HEK293 (cell line): ENCODE measurements around the gene NUDT22.

Experiments used
- BCL11A ChIP-seq: fragments of 450-650 bp; formaldehyde crosslinking; IDR thresholded peaks from 2 replicates; pipeline ENCODE4 v1.5.1; 2016; ENCODE audit warnings: low read depth, missing biosample characterization, missing genetic modification characterization
- HOXA7 ChIP-seq: sonication (generic); formaldehyde crosslinking; IDR thresholded peaks from 2 replicates; pipeline ENCODE4 v1.8.1; 2022; ENCODE audit warnings: missing genetic modification reagents, borderline replicate concordance
- SP2 ChIP-seq: fragments of 450-650 bp; formaldehyde crosslinking; IDR thresholded peaks from 2 replicates; pipeline ENCODE4 v1.5.1; 2016; ENCODE audit warnings: missing biosample characterization, missing genetic modification characterization
- WT1 ChIP-seq: fragments of 450-650 bp; formaldehyde crosslinking; IDR thresholded peaks from 2 replicates; pipeline ENCODE4 v1.5.1; 2016; ENCODE audit warnings: missing biosample characterization, missing genetic modification characterization
- ZEB2 ChIP-seq: fragments of 450-650 bp; formaldehyde crosslinking; IDR thresholded peaks from 2 replicates; pipeline ENCODE4 v1.5.1; 2016; ENCODE audit warnings: missing biosample characterization, missing genetic modification characterization
- ZFP3 ChIP-seq: fragments of 450-650 bp; formaldehyde crosslinking; IDR thresholded peaks from 2 replicates; pipeline ENCODE4 v1.5.1; 2016; ENCODE audit warnings: low read depth, missing biosample characterization, missing genetic modification characterization
- ZFP69B ChIP-seq: fragments of 450-650 bp; formaldehyde crosslinking; IDR thresholded peaks from 2 replicates; pipeline ENCODE4 v1.5.1; 2016; ENCODE audit warnings: missing biosample characterization, missing genetic modification characterization
- ZNF112 ChIP-seq: fragments of 450-650 bp; formaldehyde crosslinking; IDR thresholded peaks from 2 replicates; pipeline ENCODE4 v1.5.0; 2017; ENCODE audit warnings: missing biosample characterization, missing genetic modification characterization
- ZNF202 ChIP-seq: fragments of 450-650 bp; formaldehyde crosslinking; IDR thresholded peaks from 2 replicates; pipeline ENCODE4 v1.5.1; 2016; ENCODE audit warnings: missing biosample characterization, missing genetic modification characterization, borderline replicate concordance
- ZNF211 ChIP-seq: fragments of 450-650 bp; formaldehyde crosslinking; IDR thresholded peaks from 2 replicates; pipeline ENCODE4 v1.5.1; 2016; ENCODE audit warnings: low read depth, missing biosample characterization, missing genetic modification characterization
- ZNF239 ChIP-seq: fragments of 450-650 bp; formaldehyde crosslinking; IDR thresholded peaks from 2 replicates; pipeline ENCODE4 v1.5.1; 2016; ENCODE audit warnings: missing biosample characterization, missing genetic modification characterization
- ZNF354C ChIP-seq: fragments of 450-650 bp; formaldehyde crosslinking; IDR thresholded peaks from 2 replicates; pipeline ENCODE4 v1.5.1; 2016; ENCODE audit warnings: missing biosample characterization, missing genetic modification characterization, low read depth, borderline replicate concordance
- ZNF426 ChIP-seq: fragments of 450-650 bp; formaldehyde crosslinking; IDR thresholded peaks from 2 replicates; pipeline ENCODE4 v1.5.1; 2017; ENCODE audit warnings: missing biosample characterization, missing genetic modification characterization, mild to moderate bottlenecking, inconsistent platforms, moderate library complexity
- ZNF518A ChIP-seq: fragments of 450-650 bp; formaldehyde crosslinking; conservative IDR thresholded peaks from 2 replicates; pipeline ENCODE4 v1.5.1; 2016; ENCODE audit warnings: low read depth, missing biosample characterization, missing genetic modification characterization
- ZNF560 ChIP-seq: fragments of 450-650 bp; formaldehyde crosslinking; IDR thresholded peaks from 2 replicates; pipeline ENCODE4 v1.5.1; 2017; ENCODE audit warnings: missing biosample characterization, missing genetic modification characterization, borderline replicate concordance
- ZNF600 ChIP-seq: fragments of 450-650 bp; formaldehyde crosslinking; IDR thresholded peaks from 2 replicates; pipeline ENCODE4 v1.5.1; 2016; ENCODE audit warnings: missing biosample characterization, missing genetic modification characterization
- ZNF654 ChIP-seq: fragments of 450-650 bp; formaldehyde crosslinking; IDR thresholded peaks from 2 replicates; pipeline ENCODE4 v1.5.1; 2016; ENCODE audit warnings: low read depth, missing biosample characterization, missing genetic modification characterization
- ZNF660 ChIP-seq: fragments of 450-650 bp; IDR thresholded peaks from 2 replicates; pipeline ENCODE4 v1.5.1; 2018; ENCODE audit warnings: missing biosample characterization, mild to moderate bottlenecking, missing genetic modification characterization
- ZNF670 ChIP-seq: fragments of 450-650 bp; formaldehyde crosslinking; IDR thresholded peaks from 2 replicates; pipeline ENCODE4 v1.5.1; 2016; ENCODE audit warnings: missing biosample characterization, missing genetic modification characterization, low read depth
- ZNF692 ChIP-seq: fragments of 450-650 bp; formaldehyde crosslinking; IDR thresholded peaks from 2 replicates; pipeline ENCODE4 v1.5.1; 2016; ENCODE audit warnings: missing biosample characterization, missing genetic modification characterization
- ZNF701 ChIP-seq: fragments of 450-650 bp; formaldehyde crosslinking; IDR thresholded peaks from 2 replicates; pipeline ENCODE4 v1.5.1; 2016; ENCODE audit warnings: missing biosample characterization, missing genetic modification characterization
- ZNF76 ChIP-seq: fragments of 450-650 bp; formaldehyde crosslinking; IDR thresholded peaks from 2 replicates; pipeline ENCODE4; 2016; ENCODE audit warnings: low read depth, missing biosample characterization, missing genetic modification characterization, borderline replicate concordance
- ZNF843 ChIP-seq: fragments of 450-650 bp; formaldehyde crosslinking; IDR thresholded peaks from 2 replicates; pipeline ENCODE4 v1.5.1; 2016; ENCODE audit warnings: missing biosample characterization, missing genetic modification characterization
- TF ChIP-seq, protein P1 (sequence below): fragments of 450-650 bp; formaldehyde crosslinking; IDR thresholded peaks from 2 replicates; pipeline ENCODE4 v1.5.1; 2016; ENCODE audit warnings: missing biosample characterization, missing genetic modification characterization
- TF ChIP-seq, protein P2 (sequence below): fragments of 450-650 bp; formaldehyde crosslinking; IDR thresholded peaks from 2 replicates; pipeline ENCODE4 v1.5.1; 2016; ENCODE audit warnings: missing biosample characterization, missing genetic modification characterization, low read depth
- TF ChIP-seq, protein P3 (sequence below): fragments of 450-650 bp; formaldehyde crosslinking; optimal IDR thresholded peaks from 2 replicates; pipeline ENCODE3; 2016; ENCODE audit warnings: missing biosample characterization, mild to moderate bottlenecking, missing genetic modification characterization

Gene NUDT22

GRCh38 chr11:64185175-64185692 is 40.8 kb upstream of the NUDT22 start (continued):
- TF ChIP-seq ZNF701 (no peak), ZNF692 (peak; percentile 85), ZNF112 (tag by site-specific recombination) (no peak), BCL11A (tag by site-specific recombination) (peak; percentile 78; the same call in 1 of the 2 replicates), SP2 (no peak), ZNF670 (tag by site-specific recombination) (no peak), WT1 (peak; percentile 63), ZNF660 (tag by site-specific recombination) (peak; percentile 91), ZNF654 (tag by site-specific recombination) (no peak), ZNF518A (tag by site-specific recombination) (no peak), ZNF426 (tag by site-specific recombination) (no peak), ZNF76 (tag by site-specific recombination) (peak; percentile 74), ZNF202 (tag by site-specific recombination) (no peak), HOXA7 (CRISPR knock-in tag) (no peak), ZNF560 (tag by site-specific recombination) (no peak), ZNF354C (tag by site-specific recombination) (no peak), ZNF600 (tag by site-specific recombination) (peak; percentile 95), ZFP69B (tag by site-specific recombination) (peak; percentile 68; the same call in 1 of the 2 replicates), ZFP3 (tag by site-specific recombination) (no peak), ZNF211 (no peak), ZNF843 (tag by site-specific recombination) (peak; percentile 29; the same call in 1 of the 2 replicates), ZNF239 (tag by site-specific recombination) (0 out of 2 replicates have a peak, but pooled peaks have one; percentile 65), ZEB2 (tag by site-specific recombination) (peak; percentile 65)
- TF ChIP-seq, protein P1, sequence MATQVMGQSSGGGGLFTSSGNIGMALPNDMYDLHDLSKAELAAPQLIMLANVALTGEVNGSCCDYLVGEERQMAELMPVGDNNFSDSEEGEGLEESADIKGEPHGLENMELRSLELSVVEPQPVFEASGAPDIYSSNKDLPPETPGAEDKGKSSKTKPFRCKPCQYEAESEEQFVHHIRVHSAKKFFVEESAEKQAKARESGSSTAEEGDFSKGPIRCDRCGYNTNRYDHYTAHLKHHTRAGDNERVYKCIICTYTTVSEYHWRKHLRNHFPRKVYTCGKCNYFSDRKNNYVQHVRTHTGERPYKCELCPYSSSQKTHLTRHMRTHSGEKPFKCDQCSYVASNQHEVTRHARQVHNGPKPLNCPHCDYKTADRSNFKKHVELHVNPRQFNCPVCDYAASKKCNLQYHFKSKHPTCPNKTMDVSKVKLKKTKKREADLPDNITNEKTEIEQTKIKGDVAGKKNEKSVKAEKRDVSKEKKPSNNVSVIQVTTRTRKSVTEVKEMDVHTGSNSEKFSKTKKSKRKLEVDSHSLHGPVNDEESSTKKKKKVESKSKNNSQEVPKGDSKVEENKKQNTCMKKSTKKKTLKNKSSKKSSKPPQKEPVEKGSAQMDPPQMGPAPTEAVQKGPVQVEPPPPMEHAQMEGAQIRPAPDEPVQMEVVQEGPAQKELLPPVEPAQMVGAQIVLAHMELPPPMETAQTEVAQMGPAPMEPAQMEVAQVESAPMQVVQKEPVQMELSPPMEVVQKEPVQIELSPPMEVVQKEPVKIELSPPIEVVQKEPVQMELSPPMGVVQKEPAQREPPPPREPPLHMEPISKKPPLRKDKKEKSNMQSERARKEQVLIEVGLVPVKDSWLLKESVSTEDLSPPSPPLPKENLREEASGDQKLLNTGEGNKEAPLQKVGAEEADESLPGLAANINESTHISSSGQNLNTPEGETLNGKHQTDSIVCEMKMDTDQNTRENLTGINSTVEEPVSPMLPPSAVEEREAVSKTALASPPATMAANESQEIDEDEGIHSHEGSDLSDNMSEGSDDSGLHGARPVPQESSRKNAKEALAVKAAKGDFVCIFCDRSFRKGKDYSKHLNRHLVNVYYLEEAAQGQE: peak; percentile 50; the same call in 1 of the 2 replicates
- TF ChIP-seq, protein P2, sequence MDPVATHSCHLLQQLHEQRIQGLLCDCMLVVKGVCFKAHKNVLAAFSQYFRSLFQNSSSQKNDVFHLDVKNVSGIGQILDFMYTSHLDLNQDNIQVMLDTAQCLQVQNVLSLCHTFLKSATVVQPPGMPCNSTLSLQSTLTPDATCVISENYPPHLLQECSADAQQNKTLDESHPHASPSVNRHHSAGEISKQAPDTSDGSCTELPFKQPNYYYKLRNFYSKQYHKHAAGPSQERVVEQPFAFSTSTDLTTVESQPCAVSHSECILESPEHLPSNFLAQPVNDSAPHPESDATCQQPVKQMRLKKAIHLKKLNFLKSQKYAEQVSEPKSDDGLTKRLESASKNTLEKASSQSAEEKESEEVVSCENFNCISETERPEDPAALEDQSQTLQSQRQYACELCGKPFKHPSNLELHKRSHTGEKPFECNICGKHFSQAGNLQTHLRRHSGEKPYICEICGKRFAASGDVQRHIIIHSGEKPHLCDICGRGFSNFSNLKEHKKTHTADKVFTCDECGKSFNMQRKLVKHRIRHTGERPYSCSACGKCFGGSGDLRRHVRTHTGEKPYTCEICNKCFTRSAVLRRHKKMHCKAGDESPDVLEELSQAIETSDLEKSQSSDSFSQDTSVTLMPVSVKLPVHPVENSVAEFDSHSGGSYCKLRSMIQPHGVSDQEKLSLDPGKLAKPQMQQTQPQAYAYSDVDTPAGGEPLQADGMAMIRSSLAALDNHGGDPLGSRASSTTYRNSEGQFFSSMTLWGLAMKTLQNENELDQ (tag by site-specific recombination): no peak
- TF ChIP-seq, protein P3, sequence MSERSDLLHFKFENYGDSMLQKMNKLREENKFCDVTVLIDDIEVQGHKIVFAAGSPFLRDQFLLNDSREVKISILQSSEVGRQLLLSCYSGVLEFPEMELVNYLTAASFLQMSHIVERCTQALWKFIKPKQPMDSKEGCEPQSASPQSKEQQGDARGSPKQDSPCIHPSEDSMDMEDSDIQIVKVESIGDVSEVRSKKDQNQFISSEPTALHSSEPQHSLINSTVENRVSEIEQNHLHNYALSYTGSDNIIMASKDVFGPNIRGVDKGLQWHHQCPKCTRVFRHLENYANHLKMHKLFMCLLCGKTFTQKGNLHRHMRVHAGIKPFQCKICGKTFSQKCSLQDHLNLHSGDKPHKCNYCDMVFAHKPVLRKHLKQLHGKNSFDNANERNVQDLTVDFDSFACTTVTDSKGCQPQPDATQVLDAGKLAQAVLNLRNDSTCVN (tag by site-specific recombination): peak; percentile 65
